GM12872 (cell line): ENCODE results near the gene SEC14L1.
A peak's percentile ranks its signal among the peaks of the same experiment; 100 is the strongest.

Experiments
- CTCF ChIP-seq: IDR thresholded peaks from 3 replicates; pipeline ENCODE4 v1.5.1; 2011; ENCODE audit warnings: low read depth, mild to moderate bottlenecking, low read length, moderate library complexity; ENCODE audit not compliant: insufficient read depth

Gene SEC14L1

GRCh38 chr17:77254951-77255825, 114.4 kb downstream of the SEC14L1 start:
- TF ChIP-seq CTCF: no peak

GRCh38 chr17:77256710-77257109, 115.9 kb downstream of the SEC14L1 start:
- peak; percentile 28; the same call in 1 of the 3 replicates for TF ChIP-seq CTCF

GRCh38 chr17:77257169-77257568, 116.4 kb downstream of the SEC14L1 start:
- no peak for TF ChIP-seq CTCF

GRCh38 chr17:77257596-77258458, 117.1 kb downstream of the SEC14L1 start:
- TF ChIP-seq CTCF: no peak

- TF ChIP-seq CTCF: no peak
These were observed 117.9 kb downstream of the SEC14L1 start for GRCh38 chr17:77258638-77259037.

GRCh38 chr17:77264617-77265230, 124.0 kb downstream of the SEC14L1 start:
- no peak for TF ChIP-seq CTCF

GRCh38 chr17:77266213-77266612, 125.4 kb downstream of the SEC14L1 start:
- TF ChIP-seq CTCF: no peak
